Nephron progenitor cell (in vitro differentiated cells): ENCODE data around the gene PRKAB1.

Source experiments
- DNase-seq: peaks from one replicate; pipeline ENCODE4 v3.0.0; 2021
- H3K27ac Mint-ChIP-seq: 2 replicates; pipeline ENCODE4 v1.8.0; 2021; ENCODE audit warnings: mild to moderate bottlenecking, moderate library complexity, mixed read lengths
- H3K27me3 Mint-ChIP-seq: 2 replicates; pipeline ENCODE4 v1.8.0; 2021; ENCODE audit warnings: mild to moderate bottlenecking, low read depth, mixed read lengths; ENCODE audit not compliant: poor library complexity
- H3K36me3 Mint-ChIP-seq: 2 replicates; pipeline ENCODE4 v1.8.0; 2021; ENCODE audit warnings: low read depth, mixed read lengths
- H3K4me1 Mint-ChIP-seq: 2 replicates; pipeline ENCODE4 v1.8.0; 2021; ENCODE audit warnings: mixed read lengths
- H3K4me3 Mint-ChIP-seq: 2 replicates; pipeline ENCODE4 v1.8.0; 2021; ENCODE audit warnings: mild to moderate bottlenecking, moderate library complexity, mixed read lengths
- H3K9me3 Mint-ChIP-seq: 2 replicates; pipeline ENCODE4 v1.8.0; 2021; ENCODE audit warnings: mild to moderate bottlenecking, moderate library complexity, mixed read lengths
- TF ChIP-seq, protein P1 (sequence below): fragments of 200-600 bp; sonication (generic); IDR thresholded peaks from 2 replicates; pipeline ENCODE4 v1.5.0; 2021; ENCODE audit warnings: antibody characterized with exemption

Gene PRKAB1

DNA sequence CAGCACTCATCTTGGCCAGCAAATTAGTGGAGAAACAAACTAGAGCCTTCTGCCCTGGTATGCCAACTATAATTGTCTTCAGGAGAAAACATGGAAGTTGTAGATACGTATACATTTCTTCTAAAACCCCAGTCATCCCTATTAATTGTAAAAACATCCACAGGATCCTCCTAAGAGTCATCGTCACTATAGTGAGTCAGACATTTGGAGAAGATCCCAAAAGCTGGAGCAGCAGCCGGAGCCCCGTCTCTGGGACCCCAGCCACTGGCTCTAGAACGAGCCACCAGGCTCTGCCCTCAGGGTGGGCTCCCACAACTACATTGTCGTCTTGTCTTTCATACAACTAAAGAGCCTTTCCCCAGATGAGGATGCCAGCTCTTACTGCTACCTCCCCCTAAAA is 15.5 kb downstream of the PRKAB1 start:
- H3K4me3 Mint-ChIP-seq = no peak overlapping the region
- peaks cover 86% of the 10 kb centered on the region for H3K4me1 Mint-ChIP-seq
- peaks cover 2% of the 10 kb centered on the region for H3K27me3 Mint-ChIP-seq
- no peaks in the 10 kb centered on the region for H3K9me3 Mint-ChIP-seq
- DNase-seq = no peak
- H3K36me3 Mint-ChIP-seq = peaks cover 89% of the 10 kb centered on the region
- TF ChIP-seq, protein P1, sequence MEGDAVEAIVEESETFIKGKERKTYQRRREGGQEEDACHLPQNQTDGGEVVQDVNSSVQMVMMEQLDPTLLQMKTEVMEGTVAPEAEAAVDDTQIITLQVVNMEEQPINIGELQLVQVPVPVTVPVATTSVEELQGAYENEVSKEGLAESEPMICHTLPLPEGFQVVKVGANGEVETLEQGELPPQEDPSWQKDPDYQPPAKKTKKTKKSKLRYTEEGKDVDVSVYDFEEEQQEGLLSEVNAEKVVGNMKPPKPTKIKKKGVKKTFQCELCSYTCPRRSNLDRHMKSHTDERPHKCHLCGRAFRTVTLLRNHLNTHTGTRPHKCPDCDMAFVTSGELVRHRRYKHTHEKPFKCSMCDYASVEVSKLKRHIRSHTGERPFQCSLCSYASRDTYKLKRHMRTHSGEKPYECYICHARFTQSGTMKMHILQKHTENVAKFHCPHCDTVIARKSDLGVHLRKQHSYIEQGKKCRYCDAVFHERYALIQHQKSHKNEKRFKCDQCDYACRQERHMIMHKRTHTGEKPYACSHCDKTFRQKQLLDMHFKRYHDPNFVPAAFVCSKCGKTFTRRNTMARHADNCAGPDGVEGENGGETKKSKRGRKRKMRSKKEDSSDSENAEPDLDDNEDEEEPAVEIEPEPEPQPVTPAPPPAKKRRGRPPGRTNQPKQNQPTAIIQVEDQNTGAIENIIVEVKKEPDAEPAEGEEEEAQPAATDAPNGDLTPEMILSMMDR = no peak
- H3K27ac Mint-ChIP-seq = peak overlapping the region; percentile 55

DNA sequence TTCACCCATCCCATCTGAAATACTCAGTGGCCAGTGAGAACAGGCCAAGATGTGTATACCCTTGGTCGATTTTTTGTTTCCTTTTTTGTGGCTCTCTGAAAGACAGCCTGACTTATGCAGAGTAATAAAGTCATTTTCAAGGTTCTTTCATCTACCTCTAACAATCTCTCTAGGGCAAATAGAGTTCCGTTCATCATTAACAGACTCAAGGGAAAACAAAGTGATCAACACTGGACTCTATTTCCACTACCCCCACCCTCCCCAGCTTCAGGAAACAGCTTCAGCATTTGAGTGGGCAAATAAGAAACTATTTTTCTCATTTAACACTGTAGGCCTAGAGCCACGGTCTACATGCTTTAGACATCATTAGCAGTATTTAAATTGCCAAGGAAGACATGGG is 15.9 kb downstream of the PRKAB1 start:
- peak overlapping the region; percentile 55 for H3K27ac Mint-ChIP-seq
- peaks cover 2% of the 10 kb centered on the region for H3K27me3 Mint-ChIP-seq
- no peaks in the 10 kb centered on the region for H3K9me3 Mint-ChIP-seq
- TF ChIP-seq, protein P1 = no peak
- peaks cover 90% of the 10 kb centered on the region for H3K4me1 Mint-ChIP-seq
- H3K4me3 Mint-ChIP-seq = no peak overlapping the region
- peaks cover 90% of the 10 kb centered on the region for H3K36me3 Mint-ChIP-seq
- DNase-seq = no peak

DNA sequence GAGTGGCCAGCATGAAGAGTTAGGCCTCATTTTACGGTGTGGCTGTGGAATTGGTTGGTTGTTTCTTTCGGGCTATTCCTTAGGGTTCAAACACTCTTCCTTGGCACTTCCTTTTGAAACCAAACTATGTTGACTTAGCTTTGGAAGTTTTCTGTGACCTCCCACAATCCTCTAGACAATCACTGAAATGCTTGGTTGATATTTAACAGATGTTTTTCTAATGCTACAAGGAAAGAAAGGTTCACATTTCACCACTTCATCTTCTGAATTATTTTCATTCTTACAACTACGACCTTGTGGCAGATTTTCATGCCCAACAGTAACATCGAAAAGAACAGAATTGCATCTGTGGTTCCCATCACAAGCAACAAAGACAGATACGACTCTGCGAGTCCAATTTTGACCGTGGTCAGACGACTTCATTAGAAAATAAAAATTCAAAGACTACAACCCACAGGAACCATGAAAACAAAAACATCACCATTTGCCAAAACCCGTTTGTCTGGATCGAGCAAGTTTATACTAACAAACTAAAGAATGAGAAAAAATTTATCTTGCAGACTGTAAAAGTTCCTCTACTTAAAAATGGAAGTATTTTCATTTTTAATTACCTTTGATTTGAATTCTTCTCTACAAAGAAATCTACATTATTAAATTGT is 16.9 kb downstream of the PRKAB1 start:
- no peak for DNase-seq
- Mint-ChIP-seq H3K4me3 (no peak overlapping the region), H3K36me3 (peaks cover 91% of the 10 kb centered on the region), H3K27me3 (peaks cover 2% of the 10 kb centered on the region), H3K4me1 (peaks cover 82% of the 10 kb centered on the region), H3K27ac (no peak overlapping the region), H3K9me3 (no peaks in the 10 kb centered on the region)
- TF ChIP-seq, protein P1 = no peak

DNA sequence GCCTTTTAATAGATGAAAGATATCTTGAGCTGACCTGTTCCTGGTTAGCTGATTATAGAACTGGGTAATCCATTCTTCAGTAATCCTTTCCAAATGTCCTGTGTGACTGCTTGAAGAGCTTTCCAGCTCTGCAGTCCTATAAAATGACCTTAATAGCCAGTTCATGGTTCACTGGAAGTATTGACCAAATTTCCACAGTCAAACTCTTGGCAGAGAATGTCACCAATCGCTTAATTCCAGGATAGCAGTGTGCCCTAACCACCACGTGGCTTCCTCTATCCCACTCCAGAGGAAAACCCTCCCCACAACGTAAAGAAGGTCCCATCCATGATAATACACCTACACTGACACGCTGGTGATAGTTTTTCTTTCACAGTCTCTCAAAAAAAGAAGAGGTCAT is 17.4 kb downstream of the PRKAB1 start:
- Mint-ChIP-seq H3K4me3 (no peak overlapping the region), H3K27ac (peak overlapping the region; percentile 82), H3K27me3 (peaks cover 2% of the 10 kb centered on the region), H3K36me3 (peaks cover 91% of the 10 kb centered on the region), H3K4me1 (peaks cover 77% of the 10 kb centered on the region), H3K9me3 (no peaks in the 10 kb centered on the region)
- DNase-seq = no peak
- TF ChIP-seq, protein P1 = no peak

DNA sequence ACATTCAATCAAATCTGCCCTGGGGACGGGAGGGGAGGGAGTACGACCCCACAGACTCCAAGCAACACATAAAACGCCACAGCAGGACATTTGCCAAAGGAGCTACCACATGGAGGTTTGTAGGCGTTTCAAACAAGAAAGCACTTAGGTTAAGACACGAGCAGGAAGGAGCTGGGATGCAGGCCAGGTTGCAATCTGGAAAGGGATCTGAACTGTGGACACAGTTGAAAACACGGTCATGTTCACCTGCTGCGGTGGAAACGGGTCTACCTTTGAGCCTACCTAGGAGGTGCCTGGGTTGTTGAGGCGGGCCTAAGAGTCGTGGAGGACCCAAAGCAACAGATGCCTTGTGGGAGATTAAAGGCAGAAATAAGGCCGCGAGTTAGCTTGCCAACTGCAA is 18.4 kb downstream of the PRKAB1 start:
- no peaks in the 10 kb centered on the region for H3K9me3 Mint-ChIP-seq
- H3K4me1 Mint-ChIP-seq = peaks cover 67% of the 10 kb centered on the region
- TF ChIP-seq, protein P1 = no peak
- peaks cover 86% of the 10 kb centered on the region for H3K36me3 Mint-ChIP-seq
- peak overlapping the region; percentile 96 for H3K27ac Mint-ChIP-seq
- H3K4me3 Mint-ChIP-seq = no peak overlapping the region
- H3K27me3 Mint-ChIP-seq = peaks cover 2% of the 10 kb centered on the region
- DNase-seq = no peak

DNA sequence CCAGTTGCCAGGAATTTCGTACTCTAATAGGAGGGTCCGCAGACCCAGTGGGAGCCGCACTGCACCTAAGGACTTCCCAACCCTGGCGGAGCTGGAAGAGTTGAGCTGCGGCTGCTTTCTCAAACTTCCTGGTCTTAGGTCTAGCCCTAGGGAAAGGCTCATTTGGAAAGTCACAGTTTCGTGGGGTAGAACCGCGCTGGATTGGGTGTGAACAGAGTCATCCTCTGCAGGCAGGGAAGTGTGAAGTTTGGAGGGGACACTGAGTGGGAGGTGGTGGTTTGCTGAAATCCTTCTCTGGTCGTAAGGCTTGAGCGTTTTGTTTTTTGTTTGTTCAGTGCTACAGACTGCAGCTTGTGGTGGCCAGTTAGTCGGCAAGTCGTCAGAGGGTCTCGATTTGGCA is 18.8 kb downstream of the PRKAB1 start:
- TF ChIP-seq, protein P1 = no peak
- H3K9me3 Mint-ChIP-seq = no peaks in the 10 kb centered on the region
- H3K27me3 Mint-ChIP-seq = peaks cover 2% of the 10 kb centered on the region
- H3K4me3 Mint-ChIP-seq = peak overlapping the region; percentile 15
- no peak for DNase-seq
- peak overlapping the region; percentile 96 for H3K27ac Mint-ChIP-seq
- peaks cover 63% of the 10 kb centered on the region for H3K4me1 Mint-ChIP-seq
- H3K36me3 Mint-ChIP-seq = peaks cover 85% of the 10 kb centered on the region
